GM19463 (cell line): ENCODE data around the gene DYNC1H1.
A peak's percentile ranks its signal among the peaks of the same experiment; 100 is the strongest.

Experiments
- ATAC-seq: cut with Tn5 transposase; IDR thresholded peaks from one replicate; pipeline ENCODE4 v1.9.1; 2021; ENCODE audit warnings: mild to moderate bottlenecking, moderate library complexity; ENCODE audit not compliant: unreplicated experiment

DYNC1H1 gene

GRCh38 chr14:102086972-102087761, 122.8 kb downstream of the DYNC1H1 start, which contains the start of gene HSP90AA1:
TSS of gene HSP90AA1 (minus strand) at chr14:102087044. CDS start at chr14:102086378, 666 bp downstream.
- ATAC-seq: peak; percentile 67

- no peak for ATAC-seq
Measured at GRCh38 chr14:102087762-102088011, 123.3 kb downstream of the DYNC1H1 start.

DNA sequence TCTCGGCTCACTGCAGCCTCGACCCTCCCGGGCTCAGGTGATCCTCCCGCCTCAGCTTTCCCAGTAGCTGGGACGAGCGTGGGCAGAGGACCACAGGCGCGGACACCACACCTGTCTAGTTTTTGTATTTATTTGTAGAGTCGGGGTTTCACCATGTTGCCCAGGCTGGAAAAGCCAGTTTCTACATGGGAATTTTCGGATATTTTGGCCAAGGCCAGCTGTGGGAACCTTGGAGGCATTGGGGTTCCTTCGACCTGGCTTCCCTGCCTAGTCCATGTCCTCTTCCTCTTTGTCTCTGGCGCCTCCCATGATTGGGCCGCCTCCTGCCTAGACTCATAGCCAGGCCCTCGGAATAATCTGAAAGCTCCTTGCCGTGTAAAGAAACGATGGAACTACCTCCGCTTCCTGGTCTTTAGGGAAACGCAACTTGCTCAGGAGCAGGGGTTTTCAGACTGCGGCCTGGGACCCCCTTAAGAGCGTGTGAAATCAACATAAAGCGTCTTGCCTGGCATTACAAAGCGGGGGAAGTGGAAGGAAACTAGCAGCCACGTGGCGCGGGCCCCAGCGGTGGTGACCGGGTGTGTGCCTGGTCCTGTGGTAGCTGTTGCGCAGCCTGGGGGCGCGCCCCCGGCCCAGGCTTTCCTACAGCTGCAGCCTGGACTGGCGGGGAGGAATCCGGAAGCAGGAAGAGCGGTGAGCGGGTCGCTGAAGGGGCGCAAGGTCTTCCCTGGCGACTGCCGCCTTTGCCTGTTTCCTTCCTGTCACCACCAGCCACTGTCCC, 123.8 kb downstream of the DYNC1H1 start:
- ATAC-seq: no peak

GRCh38 chr14:102089621-102090343, 125.4 kb downstream of the DYNC1H1 start:
- ATAC-seq: no peak

- no peak for ATAC-seq
Measured at GRCh38 chr14:102090713-102091112, 126.3 kb downstream of the DYNC1H1 start.

GRCh38 chr14:102092806-102093205, 128.4 kb downstream of the DYNC1H1 start:
- ATAC-seq: no peak

DNA sequence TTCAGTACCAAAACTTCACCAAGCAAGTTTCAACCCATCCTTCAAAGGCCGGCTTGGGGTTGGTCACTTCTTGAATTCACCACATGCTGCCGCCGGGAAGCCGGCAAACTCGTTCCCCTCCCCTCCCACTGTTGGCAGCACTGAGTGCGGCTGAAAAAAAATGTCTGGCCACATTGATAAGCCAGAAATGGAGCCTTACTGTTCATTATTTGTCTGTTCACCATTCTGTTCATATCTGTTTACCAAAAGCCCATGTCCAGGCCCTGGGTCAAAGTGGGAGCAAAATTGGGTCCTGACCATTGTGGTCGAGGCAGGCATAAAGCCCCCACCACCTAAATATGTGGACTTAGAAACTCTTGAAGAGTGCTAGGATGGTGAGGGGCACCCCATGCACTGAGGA, 129.7 kb downstream of the DYNC1H1 start:
- no peak for ATAC-seq

DNA sequence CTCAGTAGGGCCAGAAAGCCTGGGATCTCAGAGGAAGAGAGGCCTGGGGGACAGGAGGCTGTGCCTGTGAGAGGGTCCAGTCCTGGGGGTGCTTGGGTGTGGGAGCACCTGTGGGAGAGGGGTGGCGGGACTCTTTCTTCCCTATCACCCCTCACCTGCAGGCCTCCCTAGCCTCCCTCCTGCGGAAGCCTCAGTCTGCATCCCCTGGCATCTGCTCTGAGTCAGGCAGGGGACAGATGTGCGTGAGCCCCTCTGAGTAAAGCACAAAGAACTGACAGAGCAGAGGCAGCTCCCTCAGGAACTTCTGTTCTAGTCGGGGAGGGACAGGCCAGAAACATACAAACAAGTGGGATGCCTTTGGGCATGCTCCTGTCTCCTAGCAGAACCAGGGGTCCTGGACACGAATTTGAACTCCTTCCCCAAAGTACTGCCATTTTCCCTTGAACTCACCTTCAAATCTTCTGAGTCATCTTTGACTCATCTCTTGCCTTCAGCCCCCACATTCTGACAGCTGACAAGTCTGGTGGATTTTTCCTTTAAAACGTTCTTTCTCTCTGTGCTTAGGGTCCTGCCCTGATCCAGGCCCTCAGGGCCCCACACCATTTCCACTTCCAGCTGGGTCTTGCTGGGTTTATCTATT, 131.0 kb downstream of the DYNC1H1 start:
- no peak for ATAC-seq

- no peak for ATAC-seq
Measured at GRCh38 chr14:102095871-102096568, 131.6 kb downstream of the DYNC1H1 start.

DNA sequence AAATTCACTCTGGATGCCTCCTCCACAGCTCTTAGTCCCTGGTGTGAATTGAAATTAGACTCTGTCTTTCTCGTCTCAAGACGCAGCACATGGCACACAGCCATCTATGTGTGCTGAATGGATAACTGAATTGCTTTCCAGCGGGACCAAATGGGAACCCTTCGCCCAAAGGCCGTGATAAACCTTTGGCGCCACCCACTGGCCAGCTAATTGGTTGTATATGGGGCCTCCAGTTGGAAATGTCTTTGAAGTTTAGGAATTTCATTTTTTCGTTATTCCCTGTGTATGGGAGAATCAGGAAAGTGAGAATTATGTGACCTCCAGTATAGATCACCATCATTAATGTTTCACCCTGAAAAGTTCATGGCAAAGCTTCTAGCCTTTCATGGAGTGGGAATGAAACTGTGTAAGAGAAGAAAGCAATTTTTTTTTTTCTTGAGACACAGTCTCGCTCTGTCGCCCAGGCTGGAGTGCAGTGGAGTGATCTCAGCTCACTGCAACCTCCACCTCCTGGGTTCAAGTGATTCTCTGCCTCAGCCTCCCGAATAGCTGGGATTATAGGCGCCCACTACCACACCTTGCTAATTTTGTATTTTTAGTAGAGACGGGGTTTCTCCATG, 132.3 kb downstream of the DYNC1H1 start:
- no peak for ATAC-seq

DNA sequence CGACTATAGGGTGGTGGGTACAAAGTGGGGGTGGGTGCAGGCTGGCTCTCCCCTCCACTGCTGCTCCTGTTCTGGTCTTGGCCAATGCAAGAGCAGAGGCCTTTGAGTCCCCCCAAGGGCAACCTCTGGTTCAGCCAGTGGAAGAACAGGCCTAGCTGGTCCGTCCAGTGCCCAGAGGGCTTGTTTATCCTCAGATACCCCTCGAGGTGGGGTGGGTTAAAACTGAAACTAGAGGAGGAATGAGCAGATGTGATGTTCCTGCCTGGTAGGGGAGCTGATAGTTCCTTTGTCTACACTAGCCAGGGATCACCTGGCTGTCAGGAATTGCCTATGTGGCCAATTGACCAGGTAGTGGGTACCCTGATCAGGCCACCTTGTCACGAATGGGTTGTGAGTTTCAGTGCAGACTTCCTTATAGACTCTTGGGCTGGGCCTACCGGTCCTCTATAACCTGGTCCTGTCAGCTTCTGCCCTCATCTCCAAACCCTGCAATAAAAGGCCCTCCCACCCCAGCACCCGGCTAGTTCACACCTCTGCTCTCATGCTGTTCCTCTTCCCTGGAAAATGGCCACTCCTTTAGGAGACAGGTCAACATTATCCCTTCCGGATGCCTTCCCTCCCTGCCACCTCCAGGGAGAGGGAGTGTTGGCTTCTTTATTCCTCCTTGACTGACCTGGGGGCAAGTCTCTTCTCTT, 133.2 kb downstream of the DYNC1H1 start:
- no peak for ATAC-seq

- ATAC-seq: peak; percentile 76
Measured at GRCh38 chr14:102103062-102103695, 138.8 kb downstream of the DYNC1H1 start.

DNA sequence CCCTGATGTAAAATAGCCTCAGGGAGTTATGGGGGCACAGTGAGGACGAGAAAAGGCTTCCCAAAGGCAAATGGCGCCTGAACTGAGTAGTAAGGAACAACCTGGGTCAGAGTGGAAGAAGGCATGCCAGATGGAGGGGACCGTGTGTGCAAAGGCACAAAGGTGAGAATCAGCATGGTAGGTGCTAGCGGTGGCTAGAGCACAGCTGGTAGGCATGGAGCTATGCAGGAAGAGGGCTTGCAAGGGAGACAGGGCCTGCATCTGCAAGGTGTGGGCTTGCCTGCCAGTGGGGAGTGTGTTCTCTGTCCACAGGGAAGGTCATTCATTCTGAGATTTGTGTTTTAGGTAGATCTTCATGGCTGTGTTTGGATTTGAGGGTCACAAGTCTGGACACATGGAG, 141.0 kb downstream of the DYNC1H1 start:
- no peak for ATAC-seq
